Ovary (tissue), 3 donors: Measurements from ENCODE around the gene IRS1.

Experiments used
- CTCF ChIP-seq, 3 donors: fragments of 450-650 bp in 2 of 3; fragments of 200-600 bp in 1 of 3; IDR thresholded peaks; one replicate each; pipeline versions ENCODE4 v1.5.1 to v1.8.0; 2016 to 2022; ENCODE audit warnings: antibody characterized with exemption in 3 of 3, mild to moderate bottlenecking in 1 of 3
- EP300 ChIP-seq: sonication (generic); formaldehyde crosslinking; IDR thresholded peaks from one replicate; pipeline ENCODE4 v1.6.1; 2017; ENCODE audit warnings: antibody characterized with exemption
- POLR2A ChIP-seq: fragments of 450-650 bp; IDR thresholded peaks from one replicate; pipeline ENCODE4 v1.6.1; 2017; ENCODE audit warnings: antibody characterized with exemption, mild to moderate bottlenecking, moderate library complexity
- donor health status: DM: no; HTN: no; CAD: no.

- no peak for TF ChIP-seq CTCF (IDR thresholded peaks at IDR 0.05)
- no peak for TF ChIP-seq POLR2A
- TF ChIP-seq EP300, result no peak
Measured at GRCh38 chr2:226794751-226795171, 4.9 kb downstream of the IRS1 start.
